HUES48 (cell line): ENCODE results near the gene PSMC2.

Experiments used
- H3K27ac ChIP-seq: one replicate; pipeline ENCODE4 v1.7.0; 2013; ENCODE audit warnings: low read depth, low read length, inconsistent platforms
- H3K27me3 ChIP-seq: 2 replicates; pipeline ENCODE4 v1.6.1; 2013; ENCODE audit warnings: mild to moderate bottlenecking, low read length; ENCODE audit not compliant: control insufficient read depth, insufficient read depth
- H3K36me3 ChIP-seq: 2 replicates; pipeline ENCODE4 v1.6.1; 2013; ENCODE audit warnings: low read length; ENCODE audit not compliant: control insufficient read depth, insufficient read depth
- H3K4me1 ChIP-seq: 2 replicates; pipeline ENCODE4 v1.6.1; 2013; ENCODE audit warnings: mild to moderate bottlenecking, low read length; ENCODE audit not compliant: control insufficient read depth, insufficient read depth
- H3K4me3 ChIP-seq: 2 replicates; pipeline ENCODE4 v1.5.1; 2013; ENCODE audit warnings: mild to moderate bottlenecking, low read depth, low read length
- H3K9ac ChIP-seq: 2 replicates; pipeline ENCODE4 v1.6.1; 2013; ENCODE audit warnings: mild to moderate bottlenecking, low read depth, low read length, moderate library complexity
- H3K9me3 ChIP-seq: 2 replicates; pipeline ENCODE4 v1.6.1; 2013; ENCODE audit warnings: low read length; ENCODE audit not compliant: control insufficient read depth, insufficient read depth

PSMC2 gene

DNA sequence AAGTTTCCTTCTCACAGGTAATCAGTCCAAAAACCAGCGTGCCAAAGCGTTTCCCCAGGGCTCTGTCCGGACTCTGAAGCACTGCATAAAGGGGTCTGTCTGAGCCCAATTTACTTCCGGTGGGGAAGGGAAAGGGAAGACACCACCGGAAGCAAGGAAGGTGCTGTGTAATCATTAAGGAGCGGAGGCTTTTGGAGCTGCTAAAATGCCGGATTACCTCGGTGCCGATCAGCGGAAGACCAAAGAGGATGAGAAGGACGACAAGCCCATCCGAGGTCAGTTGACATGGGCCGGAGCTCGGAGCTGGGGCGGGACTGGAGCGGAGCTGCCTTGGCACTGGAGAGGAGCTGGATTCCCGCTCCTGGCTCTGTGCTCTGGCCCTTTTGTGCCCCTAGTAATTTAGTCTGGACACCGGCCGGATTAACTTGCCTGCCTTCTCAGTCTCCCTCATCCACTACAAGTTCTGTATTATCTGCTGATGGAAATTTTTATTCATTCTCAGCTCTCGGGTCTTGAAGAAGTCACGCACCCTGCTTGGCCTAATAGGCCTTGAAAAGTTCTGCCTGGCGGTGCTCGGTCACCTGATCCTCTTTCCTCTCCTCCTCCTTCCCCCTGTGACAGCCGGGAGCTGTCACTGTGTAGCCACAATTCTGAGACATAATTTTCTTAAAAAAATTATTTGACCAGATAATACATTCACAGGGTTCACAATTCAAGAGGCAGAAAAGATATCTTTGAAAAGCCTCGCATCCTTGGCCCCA is at the start of gene PSMC2:
TSS of gene PSMC2 (plus strand) at position 137 of the 761 bp plus-strand sequence. CDS start at position 206, 69 bp downstream.
- Histone ChIP-seq H3K36me3 (peaks cover 25% of the 10 kb centered on the region), H3K9me3 (no peaks in the 10 kb centered on the region), H3K9ac (peak within 1 kb of the TSS; percentile 91), H3K4me1 (peaks cover 14% of the 10 kb centered on the region; the same call in 1 of the 2 replicates), H3K27me3 (no peaks in the 10 kb centered on the region), H3K4me3 (peak within 1 kb of the TSS; percentile 99), H3K27ac (peak within 1 kb of the TSS; percentile 93)

DNA sequence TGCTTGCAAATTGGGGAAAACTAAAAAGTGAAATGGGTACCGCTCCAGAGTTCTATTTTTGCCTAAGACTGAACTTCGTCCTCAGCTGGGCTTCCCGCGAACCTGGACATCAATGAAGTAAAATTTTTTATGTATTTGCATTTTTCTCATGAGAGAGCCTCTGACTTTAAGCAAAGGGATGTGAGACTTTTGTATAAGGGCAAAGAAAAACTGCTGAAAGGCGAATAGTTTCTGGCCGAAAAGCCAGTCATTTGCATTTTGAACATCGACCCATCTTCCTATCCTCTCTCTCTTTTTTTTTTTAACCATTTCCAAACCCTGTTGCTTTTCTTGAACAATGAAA is 49.6 kb upstream of the PSMC2 start:
- peaks cover 44% of the 10 kb centered on the region for H3K36me3 ChIP-seq
- peak overlapping the region; percentile 80 for H3K4me3 ChIP-seq
- H3K27ac ChIP-seq = peak overlapping the region; percentile 90
- H3K9ac ChIP-seq = peak overlapping the region; percentile 84
- no peaks in the 10 kb centered on the region for H3K9me3 ChIP-seq
- no peaks in the 10 kb centered on the region for H3K27me3 ChIP-seq
- peaks cover 8% of the 10 kb centered on the region; the same call in 1 of the 2 replicates for H3K4me1 ChIP-seq

DNA sequence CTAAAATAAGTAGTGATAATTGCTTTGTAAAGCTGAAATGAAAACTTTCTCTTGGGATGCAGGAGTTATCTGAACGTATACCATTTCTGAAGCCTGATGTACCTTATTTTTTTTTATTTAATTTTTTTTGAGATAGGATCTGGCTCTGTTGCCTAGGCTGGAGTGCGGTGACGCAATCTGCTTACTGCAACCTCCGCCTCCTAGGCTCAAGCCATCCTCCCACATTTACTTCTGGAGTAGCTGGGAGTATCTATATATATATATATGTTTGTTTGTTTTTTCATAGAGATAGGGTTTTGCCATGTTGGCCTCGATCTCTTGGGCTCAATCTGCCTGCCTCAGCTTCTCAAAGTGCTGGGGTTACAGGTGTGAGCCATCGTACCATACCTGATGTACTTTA is 47.8 kb upstream of the PSMC2 start:
- peaks cover 63% of the 10 kb centered on the region for H3K36me3 ChIP-seq
- no peak overlapping the region for H3K4me3 ChIP-seq
- H3K27me3 ChIP-seq = no peaks in the 10 kb centered on the region
- H3K9ac ChIP-seq = no peak overlapping the region
- H3K27ac ChIP-seq = no peak overlapping the region
- H3K4me1 ChIP-seq = peaks cover 8% of the 10 kb centered on the region; the same call in 1 of the 2 replicates
- no peaks in the 10 kb centered on the region for H3K9me3 ChIP-seq

DNA sequence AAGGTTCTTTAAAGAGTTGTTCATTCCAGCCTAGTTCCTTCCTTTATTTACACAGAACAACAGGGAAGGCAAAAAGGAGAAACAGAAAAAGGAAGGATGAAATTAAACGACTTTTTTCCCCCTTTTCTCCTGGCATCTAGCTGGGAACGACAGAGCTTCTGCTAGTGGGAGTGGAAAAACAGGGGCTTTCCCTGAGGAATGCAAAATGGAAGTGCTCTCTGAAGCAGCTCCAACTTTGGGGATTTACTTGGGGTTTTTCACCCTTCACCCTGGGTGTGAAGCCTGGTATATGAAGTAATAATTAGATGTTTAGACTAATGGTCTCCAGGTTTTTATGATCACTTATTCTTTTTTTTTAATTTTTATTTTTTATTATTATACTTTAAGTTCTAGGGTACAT is 46.0 kb upstream of the PSMC2 start:
- Histone ChIP-seq H3K4me1 (peaks cover 8% of the 10 kb centered on the region; the same call in 1 of the 2 replicates), H3K4me3 (no peak overlapping the region), H3K9ac (no peak overlapping the region), H3K27me3 (no peaks in the 10 kb centered on the region), H3K36me3 (peaks cover 80% of the 10 kb centered on the region), H3K27ac (no peak overlapping the region), H3K9me3 (no peaks in the 10 kb centered on the region)

- H3K27ac ChIP-seq = no peak overlapping the region
- peaks cover 100% of the 10 kb centered on the region for H3K36me3 ChIP-seq
Measured at GRCh38 chr7:103307503-103308231, 39.8 kb upstream of the PSMC2 start.

GRCh38 chr7:103314852-103315251 is 32.6 kb upstream of the PSMC2 start:
- Histone ChIP-seq H3K36me3 (peaks cover 98% of the 10 kb centered on the region), H3K27ac (no peak overlapping the region), H3K9ac (no peak overlapping the region)

More at GRCh38 chr7:103307503-103308231, 39.8 kb upstream of the PSMC2 start:
- H3K9me3 ChIP-seq = no peaks in the 10 kb centered on the region
- no peaks in the 10 kb centered on the region for H3K4me1 ChIP-seq
- no peaks in the 10 kb centered on the region for H3K27me3 ChIP-seq
- no peak overlapping the region for H3K4me3 ChIP-seq
- H3K9ac ChIP-seq = no peak overlapping the region

DNA sequence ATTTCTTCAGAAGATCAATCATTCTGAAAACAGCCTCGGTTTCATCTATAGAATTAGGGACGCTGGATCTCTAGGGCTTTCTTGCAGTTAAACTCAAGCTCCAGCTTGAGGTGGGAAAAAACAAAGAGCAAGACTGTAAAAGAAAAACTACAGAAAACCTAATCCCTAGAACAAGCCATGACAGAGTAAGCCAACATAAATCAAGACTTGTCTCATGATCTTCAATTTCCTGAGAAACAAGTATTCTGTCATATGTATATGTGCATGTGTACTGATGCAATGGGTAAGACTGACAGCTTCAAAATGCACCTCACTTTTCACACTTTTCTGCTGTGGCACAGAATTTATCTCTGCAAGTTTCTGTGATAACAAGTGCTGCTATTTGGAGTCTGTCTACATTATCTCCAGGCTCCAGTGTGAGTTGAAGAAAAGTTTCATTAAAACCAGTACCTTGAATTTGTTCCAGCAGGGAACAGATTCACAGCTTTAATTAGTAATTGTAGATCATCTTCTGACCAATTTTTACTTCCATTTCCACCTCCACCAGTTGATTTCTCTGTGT is 31.0 kb upstream of the PSMC2 start:
- no peak overlapping the region for H3K4me3 ChIP-seq
- peaks cover 93% of the 10 kb centered on the region for H3K36me3 ChIP-seq
- no peaks in the 10 kb centered on the region for H3K27me3 ChIP-seq
- H3K27ac ChIP-seq = no peak overlapping the region
- no peak overlapping the region for H3K9ac ChIP-seq
- H3K4me1 ChIP-seq = no peaks in the 10 kb centered on the region
- H3K9me3 ChIP-seq = no peaks in the 10 kb centered on the region

More at GRCh38 chr7:103314852-103315251, 32.6 kb upstream of the PSMC2 start:
- H3K4me1 ChIP-seq = no peaks in the 10 kb centered on the region
- no peak overlapping the region for H3K4me3 ChIP-seq
- H3K9me3 ChIP-seq = no peaks in the 10 kb centered on the region
- H3K27me3 ChIP-seq = no peaks in the 10 kb centered on the region

GRCh38 chr7:103317009-103317408 is 30.4 kb upstream of the PSMC2 start:
- no peaks in the 10 kb centered on the region for H3K4me1 ChIP-seq
- H3K9ac ChIP-seq = no peak overlapping the region
- peaks cover 93% of the 10 kb centered on the region for H3K36me3 ChIP-seq
- H3K4me3 ChIP-seq = no peak overlapping the region
- no peak overlapping the region for H3K27ac ChIP-seq
- H3K27me3 ChIP-seq = no peaks in the 10 kb centered on the region
- H3K9me3 ChIP-seq = no peaks in the 10 kb centered on the region

GRCh38 chr7:103325744-103326143 is 21.7 kb upstream of the PSMC2 start:
- H3K27me3 ChIP-seq = no peaks in the 10 kb centered on the region
- no peaks in the 10 kb centered on the region for H3K9me3 ChIP-seq
- H3K27ac ChIP-seq = no peak overlapping the region
- H3K4me1 ChIP-seq = peaks cover 15% of the 10 kb centered on the region
- peaks cover 63% of the 10 kb centered on the region for H3K36me3 ChIP-seq
- H3K9ac ChIP-seq = no peak overlapping the region
- H3K4me3 ChIP-seq = no peak overlapping the region

- no peak overlapping the region for H3K27ac ChIP-seq
- no peaks in the 10 kb centered on the region for H3K4me1 ChIP-seq
- no peak overlapping the region for H3K4me3 ChIP-seq
- H3K9me3 ChIP-seq = no peaks in the 10 kb centered on the region
- H3K9ac ChIP-seq = no peak overlapping the region
- no peaks in the 10 kb centered on the region for H3K27me3 ChIP-seq
- peaks cover 78% of the 10 kb centered on the region for H3K36me3 ChIP-seq
Measured at GRCh38 chr7:103336761-103337160, 10.7 kb upstream of the PSMC2 start.

DNA sequence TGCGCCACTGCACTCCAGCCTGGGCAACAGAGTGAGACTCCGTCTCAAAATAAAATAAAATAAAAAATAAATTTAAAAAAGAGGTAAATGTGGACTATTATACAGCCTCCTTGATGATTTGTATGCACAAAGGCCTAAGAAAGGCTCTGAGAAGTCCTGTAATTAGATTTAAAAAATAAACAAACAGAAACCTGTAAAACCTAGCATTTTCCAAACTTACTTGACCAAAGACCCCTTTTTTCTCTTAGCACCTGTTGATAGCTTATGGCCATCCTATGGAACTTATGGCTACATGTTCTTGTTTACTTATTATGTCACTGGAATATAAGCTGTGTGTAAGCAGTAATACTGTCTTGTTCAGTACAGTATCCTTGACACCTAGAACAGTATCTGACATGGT is 8.6 kb upstream of the PSMC2 start:
- H3K9ac ChIP-seq = no peak overlapping the region
- H3K4me1 ChIP-seq = peaks cover 4% of the 10 kb centered on the region; the same call in 1 of the 2 replicates
- peaks cover 73% of the 10 kb centered on the region for H3K36me3 ChIP-seq
- no peaks in the 10 kb centered on the region for H3K27me3 ChIP-seq
- H3K27ac ChIP-seq = no peak overlapping the region
- H3K9me3 ChIP-seq = no peaks in the 10 kb centered on the region
- H3K4me3 ChIP-seq = no peak overlapping the region
